ENCODE data around the gene LYPLA2.

DNA sequence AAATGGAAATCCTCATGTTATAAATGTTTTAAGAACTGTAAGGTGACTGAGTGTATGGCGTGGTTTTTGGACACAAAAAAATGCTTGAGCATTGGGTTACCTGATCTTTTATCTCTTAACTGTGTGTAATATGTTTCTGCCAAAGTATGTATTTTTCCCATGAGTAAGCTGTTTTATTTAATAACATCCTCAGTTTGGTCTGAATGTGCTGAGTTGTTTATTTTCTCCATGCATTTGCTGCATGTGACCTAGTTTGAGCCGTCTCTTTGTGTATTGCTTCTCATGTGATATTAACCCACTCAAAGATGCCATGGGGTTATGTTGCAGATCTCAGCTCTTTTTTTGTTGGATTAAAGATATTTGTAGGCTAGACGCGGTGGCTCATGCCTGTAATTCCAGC is 6.1 kb upstream of the LYPLA2 start:
- TF ChIP-seq CTCF (IDR thresholded peaks at IDR 0.05) (no peak), POLR2A (IDR thresholded peaks at IDR 0.05) (no peak)

Measured in right lobe of liver (tissue), 4 donors.